Erythroblast (primary cell): Measurements from ENCODE around the gene SLC35B1.

Experiments used
- GATA1 ChIP-seq: IDR thresholded peaks from 2 replicates; pipeline ENCODE4 v1.6.1; 2011; ENCODE audit warnings: low read depth, mild to moderate bottlenecking, control low read depth, low read length, moderate library complexity
- POLR2A ChIP-seq: IDR thresholded peaks from 2 replicates; pipeline ENCODE4 v1.6.1; 2011; ENCODE audit warnings: mild to moderate bottlenecking, low read length

- no peak for TF ChIP-seq POLR2A
- TF ChIP-seq GATA1 = no peak
Measured at GRCh38 chr17:49723423-49723822, 15.7 kb upstream of the SLC35B1 start.
